ENCODE measurements around the gene AATF. TPM values are rescaled to one million over a fixed set of nuclear protein-coding genes. Genes with fewer than 3 reads are reported as not detected.

AATF gene
- total RNA-seq, 2 donors from 2014 or later, result 27.3 to 45.7 TPM

DNA sequence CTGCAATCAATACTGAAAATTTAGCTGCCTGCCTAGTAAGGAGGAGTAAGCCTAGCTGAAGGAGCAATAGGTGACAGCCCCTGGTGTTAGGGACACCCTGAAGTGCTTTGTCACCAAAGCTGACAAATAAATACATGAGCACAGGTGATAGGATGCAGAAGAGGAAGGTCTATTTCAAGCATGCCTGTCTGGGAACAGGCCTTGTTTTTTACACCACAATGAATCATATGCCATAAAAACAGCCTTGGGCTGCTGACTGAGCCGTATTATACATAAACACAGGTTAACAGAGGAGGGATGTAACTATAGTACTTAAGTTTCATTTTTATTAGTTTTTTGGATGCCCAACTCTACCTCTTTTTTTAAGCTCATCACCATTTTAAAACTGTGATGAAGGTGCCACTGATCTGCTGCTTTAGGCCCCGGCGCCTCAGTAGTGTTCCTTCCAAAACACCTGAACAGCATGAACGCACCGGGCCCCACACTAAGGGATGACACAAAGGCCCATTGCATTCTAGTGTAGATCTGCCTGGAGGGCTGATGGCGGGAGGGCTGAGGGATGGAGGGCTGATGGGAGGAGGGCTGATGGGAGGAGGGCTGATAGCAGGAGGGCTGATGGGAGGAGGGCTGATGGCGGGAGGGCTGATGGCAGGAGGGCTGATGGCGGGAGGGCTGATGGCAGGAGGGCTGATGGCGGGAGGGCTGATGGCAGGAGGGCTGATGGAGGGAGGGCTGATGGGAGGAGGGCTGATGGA is 150.3 kb downstream of the AATF start:
- 94% methylated on average over 9 of the region's 9 CpGs for WGBS
- H3K27me3 ChIP-seq (replicated peaks; ENCODE audit: insufficient read depth), result no peaks in the 10 kb centered on the region
- intact Hi-C loops (cut with DNase I), result no loop called here
- TF ChIP-seq CTCF (IDR thresholded peaks at IDR 0.05) (no peak), POLR2A (IDR thresholded peaks at IDR 0.05) (no peak), POLR2AphosphoS5 (IDR thresholded peaks at IDR 0.05) (no peak)
- peaks cover 13 to 14% of the 10 kb centered on the region in 2 donors for H3K36me3 ChIP-seq
- no peak for DNase-seq (ENCODE audit: low spot score)
- H3K4me3 ChIP-seq, result no peak overlapping the region
- H3K27ac ChIP-seq, result no peak overlapping the region
- no peaks in the 10 kb centered on the region for H3K4me1 ChIP-seq (replicated peaks)
- no peaks in the 10 kb centered on the region for H3K9me3 ChIP-seq

GRCh38 chr17:37100231-37100630 is 151.5 kb downstream of the AATF start:
- Histone ChIP-seq H3K27ac (no peak overlapping the region), H3K36me3 (peaks cover 13 to 14% of the 10 kb centered on the region in 2 donors), H3K4me3 (no peak overlapping the region), H3K27me3 (replicated peaks; ENCODE audit: insufficient read depth) (no peaks in the 10 kb centered on the region), H3K9me3 (no peaks in the 10 kb centered on the region), H3K4me1 (replicated peaks) (no peaks in the 10 kb centered on the region)
- intact Hi-C loops (cut with DNase I), result no loop called here
- no peak for TF ChIP-seq POLR2A (IDR thresholded peaks at IDR 0.05)
- 84% methylated on average over 4 of the region's 4 CpGs for WGBS
- DNase-seq (ENCODE audit: low spot score), result no peak

DNA sequence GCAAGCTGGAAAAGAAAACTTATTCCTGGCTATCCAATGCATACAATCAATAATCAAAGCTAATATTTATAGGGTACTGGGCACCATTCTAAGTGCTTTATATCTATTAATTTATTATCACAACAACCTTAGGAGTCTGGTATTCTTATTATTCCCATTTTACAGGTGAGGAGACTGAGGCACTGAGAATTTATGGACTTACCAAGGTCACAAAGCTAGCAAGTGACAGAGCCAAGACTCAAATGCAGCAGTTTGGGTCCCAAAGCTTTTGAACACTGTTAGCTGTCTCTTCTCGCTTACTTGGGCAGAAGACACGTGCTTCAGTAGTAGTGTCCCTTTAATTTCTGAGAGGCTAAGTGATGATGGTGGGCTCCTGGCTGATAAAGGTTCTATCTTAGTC is 152.6 kb downstream of the AATF start:
- H3K4me3 ChIP-seq, result no peak overlapping the region
- no peak for TF ChIP-seq POLR2AphosphoS5 (IDR thresholded peaks at IDR 0.05)
- no peak for TF ChIP-seq POLR2A (IDR thresholded peaks at IDR 0.05)
- TF ChIP-seq CTCF (IDR thresholded peaks at IDR 0.05), result no peak

DNA sequence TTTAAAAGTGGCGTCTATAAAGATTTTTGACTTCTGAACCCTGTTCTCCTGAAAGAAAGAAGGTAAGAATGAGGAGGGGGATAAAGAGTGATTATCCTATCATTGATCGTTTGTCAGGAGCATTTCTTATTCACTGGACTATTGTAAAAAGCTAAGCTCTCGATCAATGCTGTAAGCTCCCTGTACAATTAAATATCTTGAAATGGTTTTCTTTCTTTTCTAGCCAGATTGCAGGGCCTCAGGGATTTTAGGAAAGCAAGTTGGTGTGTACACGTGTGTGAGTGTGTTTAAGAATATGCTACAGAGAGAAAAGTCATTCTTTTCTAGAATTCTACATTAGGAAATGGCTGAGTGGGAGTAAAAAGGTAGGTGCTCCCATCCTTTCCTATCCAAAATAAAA is 154.5 kb downstream of the AATF start:
- TF ChIP-seq POLR2A (IDR thresholded peaks at IDR 0.05) (no peak), CTCF (IDR thresholded peaks at IDR 0.05) (no peak), POLR2AphosphoS5 (IDR thresholded peaks at IDR 0.05) (no peak)
- WGBS, result 94% methylated on average over 4 of the region's 4 CpGs
- H3K36me3 ChIP-seq, result no peaks in the 10 kb centered on the region
- DNase-seq (ENCODE audit: low spot score), result no peak
- no peak overlapping the region for H3K27ac ChIP-seq
- no peaks in the 10 kb centered on the region for H3K27me3 ChIP-seq (replicated peaks; ENCODE audit: insufficient read depth)
- intact Hi-C loops (cut with DNase I), result no loop called here
- H3K4me3 ChIP-seq, result no peak overlapping the region
- peaks cover 5% of the 10 kb centered on the region for H3K4me1 ChIP-seq (replicated peaks)
- no peaks in the 10 kb centered on the region for H3K9me3 ChIP-seq

More for the DNA sequence above, 152.6 kb downstream of the AATF start:
- Histone ChIP-seq H3K4me1 (replicated peaks) (no peaks in the 10 kb centered on the region), H3K27ac (no peak overlapping the region), H3K9me3 (no peaks in the 10 kb centered on the region), H3K27me3 (replicated peaks; ENCODE audit: insufficient read depth) (no peaks in the 10 kb centered on the region), H3K36me3 (peaks cover 7 to 8% of the 10 kb centered on the region in 2 donors)
- intact Hi-C loops (cut with DNase I), result no loop called here
- no peak for DNase-seq (ENCODE audit: low spot score)
- WGBS, result 94% methylated on average over 2 of the region's 2 CpGs

DNA sequence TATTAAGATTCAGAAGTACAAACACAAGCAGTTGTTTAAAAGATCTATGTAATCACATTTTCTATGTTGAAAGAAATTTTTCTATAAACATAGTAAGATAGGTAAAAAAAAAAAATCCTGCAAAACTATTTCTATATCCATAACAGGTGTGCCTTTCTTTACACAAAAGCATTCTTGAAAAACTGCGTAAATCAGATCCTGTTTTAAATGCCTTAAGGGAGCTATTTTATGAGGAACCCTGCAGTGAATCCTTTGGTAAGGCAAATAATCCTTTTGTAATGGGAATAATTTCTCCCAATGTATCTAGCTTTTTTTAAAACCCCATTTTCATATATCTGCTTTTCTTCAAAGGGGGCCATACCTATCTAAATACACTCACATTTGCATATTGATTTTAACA is 157.3 kb downstream of the AATF start:
- peaks cover 0 to 4% of the 10 kb centered on the region in 2 donors for H3K36me3 ChIP-seq
- 36% methylated on average over 1 of the region's 1 CpG for WGBS
- TF ChIP-seq CTCF (IDR thresholded peaks at IDR 0.05) (no peak), POLR2AphosphoS5 (IDR thresholded peaks at IDR 0.05) (no peak), POLR2A (IDR thresholded peaks at IDR 0.05) (no peak)

More for the DNA sequence above, 157.3 kb downstream of the AATF start:
- Histone ChIP-seq H3K9me3 (no peaks in the 10 kb centered on the region), H3K27me3 (replicated peaks; ENCODE audit: insufficient read depth) (no peaks in the 10 kb centered on the region), H3K27ac (no peak overlapping the region), H3K4me1 (replicated peaks) (peaks cover 5% of the 10 kb centered on the region), H3K4me3 (no peak overlapping the region)
- intact Hi-C loops (cut with DNase I), result no loop called here
- no peak for DNase-seq (ENCODE audit: low spot score)

Small RNA genes lying within 50 kb of the gene (microRNA-seq; reads per million reads assigned to microRNA genes)
- not detected for gene MIR2909

Small RNA genes lying within 50 kb of the gene (small RNA-seq; reads per million reads assigned to genes)
- gene AC243773.2 (0 reads per million in 2 donors), gene MIR2909 (0 reads per million in 2 donors)

Other genes with a start within 250 kb of the AATF start
- not detected for gene LHX1, start 11.5 kb upstream of the AATF start, total RNA-seq

Measured in prostate gland (tissue), 2 donors.